Measurements from ENCODE around the gene SLC16A11.
"Not testable (repeated sequence)": the region's sequence is repeated elsewhere in the genome, so short reads cannot be mapped to it uniquely, and the experiment has no call there.

Gene SLC16A11

GRCh38 chr17:7043497-7044198, at the start of gene SLC16A11:
SLC16A11 (minus strand) TSS chr17:7044092; CDS start chr17:7043513, 579 bp downstream.
- DNase-seq (ENCODE audit: low read depth) = no peak

GRCh38 chr17:7091311-7092005, 47.6 kb upstream of the SLC16A11 start:
- DNase-seq (ENCODE audit: low read depth) = not testable (repeated sequence)

DNA sequence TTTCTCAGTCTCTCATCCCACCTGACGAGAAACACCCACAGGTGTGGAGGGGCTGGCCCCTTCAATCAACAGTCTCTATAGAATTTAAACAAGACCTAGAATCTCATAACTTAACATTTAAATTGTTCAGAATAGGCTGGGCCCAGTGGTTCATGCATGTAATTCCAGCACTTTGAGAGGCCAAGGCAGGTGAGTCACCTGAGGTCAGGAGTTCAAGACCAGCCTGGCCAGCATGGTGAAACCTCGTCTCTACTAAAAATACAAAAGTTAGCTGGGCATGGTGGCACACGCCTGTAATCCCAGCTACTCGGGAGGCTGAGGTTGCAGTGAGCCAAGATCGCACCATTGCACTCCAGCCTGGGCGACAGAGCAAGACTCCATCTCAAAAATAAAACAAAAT, 45.7 kb upstream of the SLC16A11 start:
- DNase-seq (ENCODE audit: low read depth) = not testable (repeated sequence)

DNA sequence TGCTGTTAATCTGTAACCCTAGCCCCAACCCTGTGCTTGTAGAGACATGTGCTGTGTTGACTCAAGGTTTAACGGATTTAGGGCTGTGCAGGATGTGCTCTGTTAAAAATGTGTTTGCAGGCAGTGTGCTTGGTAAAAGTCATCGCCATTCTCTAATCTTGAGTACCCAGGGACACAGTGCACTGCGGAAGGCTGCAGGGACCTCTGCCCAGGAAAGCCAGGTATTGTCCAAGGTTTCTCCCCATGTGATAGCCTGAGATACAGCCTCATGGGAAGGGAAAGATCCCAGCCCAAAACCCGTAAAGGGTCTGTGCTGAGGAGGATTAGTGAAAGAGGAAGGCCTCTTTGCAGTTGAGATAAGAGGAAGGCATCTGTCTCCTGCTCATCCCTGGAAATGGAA, 44.5 kb upstream of the SLC16A11 start:
- DNase-seq (ENCODE audit: low read depth) = not testable (repeated sequence)

GRCh38 chr17:7084088-7084487, 40.2 kb upstream of the SLC16A11 start:
- no peak for DNase-seq (ENCODE audit: low read depth)

- DNase-seq (ENCODE audit: low read depth) = no peak
These were observed 39.7 kb upstream of the SLC16A11 start for GRCh38 chr17:7083592-7083991.

DNA sequence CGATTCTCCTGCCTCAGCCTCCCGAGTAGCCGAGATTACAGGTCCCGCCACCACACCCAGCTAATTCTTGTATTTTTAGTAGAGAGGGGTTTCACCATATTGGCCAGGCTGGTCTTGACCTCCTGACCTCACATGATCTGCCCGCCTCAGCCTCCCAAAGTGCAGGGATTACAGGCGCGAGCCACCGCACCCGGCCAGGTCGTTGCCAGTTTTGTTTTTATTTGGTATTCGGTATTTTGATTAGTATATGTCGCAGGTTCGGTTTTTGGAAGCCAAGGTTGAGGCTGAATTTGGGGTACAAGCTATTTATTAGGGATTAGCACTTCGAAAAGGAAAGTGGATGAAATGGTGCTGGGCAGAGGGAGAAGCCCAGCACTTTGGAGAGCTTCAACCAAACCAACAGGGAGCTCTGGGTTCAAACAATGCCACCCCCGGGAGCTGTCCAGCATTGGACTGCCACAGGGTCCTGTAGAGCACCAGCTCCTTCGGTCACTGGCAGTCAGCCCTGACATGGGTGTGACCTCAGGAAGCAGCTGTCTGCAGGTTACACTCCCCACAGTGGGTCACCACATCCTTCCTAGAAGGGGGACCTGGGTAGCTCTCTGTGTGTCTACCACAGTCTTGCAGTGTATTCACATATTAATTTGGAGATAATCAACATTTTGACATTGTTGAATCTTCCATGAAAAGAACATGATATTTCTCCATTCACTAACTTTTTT, 37.6 kb upstream of the SLC16A11 start:
- DNase-seq (ENCODE audit: low read depth) = no peak

- DNase-seq (ENCODE audit: low read depth) = no peak
These were observed 36.7 kb upstream of the SLC16A11 start for GRCh38 chr17:7080456-7081041.

GRCh38 chr17:7079581-7080455, 35.9 kb upstream of the SLC16A11 start, which contains the start of gene CLEC10A:
CLEC10A (minus strand) TSS chr17:7080251; CDS start chr17:7078812, 1,439 bp downstream.
- DNase-seq (ENCODE audit: low read depth) = no peak

- no peak for DNase-seq (ENCODE audit: low read depth)
These were observed 34.8 kb upstream of the SLC16A11 start for GRCh38 chr17:7078711-7079110.

- no peak for DNase-seq (ENCODE audit: low read depth)
These were observed 34.1 kb upstream of the SLC16A11 start for GRCh38 chr17:7077911-7078546.

- no peak for DNase-seq (ENCODE audit: low read depth)
These were observed 31.0 kb upstream of the SLC16A11 start for GRCh38 chr17:7074931-7075330.

DNA sequence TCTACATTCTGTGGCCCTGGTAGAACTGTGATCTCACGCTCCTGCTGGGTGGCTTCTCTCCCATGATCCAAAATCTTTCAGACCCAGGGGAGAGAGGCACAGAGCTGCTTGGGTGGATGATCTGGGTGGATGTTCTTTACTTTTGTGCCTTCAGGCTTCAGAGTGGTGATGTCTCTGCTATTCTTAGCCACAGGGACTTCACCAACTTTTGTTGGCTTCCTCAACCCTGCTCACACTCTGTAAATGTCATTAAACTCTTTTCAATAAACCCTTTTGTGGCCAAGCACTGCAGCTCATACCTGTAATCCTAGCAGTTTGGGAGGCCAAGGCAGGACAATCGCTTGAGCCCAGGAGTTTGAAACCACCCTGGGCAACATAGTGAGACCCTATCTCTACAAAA, 28.5 kb upstream of the SLC16A11 start:
- no peak for DNase-seq (ENCODE audit: low read depth)

DNA sequence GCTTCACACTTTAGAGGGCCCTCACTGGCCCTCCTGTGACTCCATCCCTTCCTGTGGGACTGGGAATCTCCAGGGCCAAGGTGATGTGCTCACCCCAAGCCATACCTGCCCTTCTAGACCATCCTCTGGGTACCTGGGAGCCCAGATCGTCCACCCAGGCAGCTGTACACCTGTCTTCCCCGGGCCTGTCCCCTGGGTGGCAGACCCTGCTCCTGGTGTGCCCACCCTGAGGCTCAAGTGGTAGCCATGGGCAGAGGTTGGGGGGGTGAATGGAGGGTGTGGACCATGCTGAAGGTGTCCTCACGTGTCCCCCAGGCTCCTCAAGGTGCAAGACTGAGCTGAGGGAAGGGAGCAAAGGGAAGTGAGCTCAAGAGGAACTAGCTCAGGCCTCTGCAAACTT, 26.8 kb upstream of the SLC16A11 start:
- no peak for DNase-seq (ENCODE audit: low read depth)

DNA sequence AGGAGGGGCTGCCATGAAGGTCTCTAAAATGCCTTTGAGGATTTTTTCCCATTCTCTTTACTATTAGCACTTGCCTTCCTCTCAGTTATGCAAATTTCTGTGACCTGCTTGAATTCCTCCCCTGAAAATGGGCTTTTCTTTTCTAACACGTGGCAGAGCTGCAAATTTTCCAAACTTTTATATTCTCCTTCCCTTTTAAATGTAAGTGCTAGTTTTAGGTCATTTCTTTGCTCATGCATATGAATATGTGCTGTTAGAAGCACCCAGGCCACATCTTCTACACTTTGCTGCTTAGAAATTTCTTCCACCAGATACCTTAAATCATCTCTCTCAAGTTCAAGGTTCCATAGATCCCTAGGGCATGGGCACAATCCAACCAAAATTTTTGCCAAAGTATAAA, 24.4 kb upstream of the SLC16A11 start:
- no peak for DNase-seq (ENCODE audit: low read depth)

- DNase-seq (ENCODE audit: low read depth) = no peak
These were observed 23.3 kb upstream of the SLC16A11 start for GRCh38 chr17:7067198-7067597.

- no peak for DNase-seq (ENCODE audit: low read depth)
These were observed 20.4 kb upstream of the SLC16A11 start for GRCh38 chr17:7064261-7064660.

DNA sequence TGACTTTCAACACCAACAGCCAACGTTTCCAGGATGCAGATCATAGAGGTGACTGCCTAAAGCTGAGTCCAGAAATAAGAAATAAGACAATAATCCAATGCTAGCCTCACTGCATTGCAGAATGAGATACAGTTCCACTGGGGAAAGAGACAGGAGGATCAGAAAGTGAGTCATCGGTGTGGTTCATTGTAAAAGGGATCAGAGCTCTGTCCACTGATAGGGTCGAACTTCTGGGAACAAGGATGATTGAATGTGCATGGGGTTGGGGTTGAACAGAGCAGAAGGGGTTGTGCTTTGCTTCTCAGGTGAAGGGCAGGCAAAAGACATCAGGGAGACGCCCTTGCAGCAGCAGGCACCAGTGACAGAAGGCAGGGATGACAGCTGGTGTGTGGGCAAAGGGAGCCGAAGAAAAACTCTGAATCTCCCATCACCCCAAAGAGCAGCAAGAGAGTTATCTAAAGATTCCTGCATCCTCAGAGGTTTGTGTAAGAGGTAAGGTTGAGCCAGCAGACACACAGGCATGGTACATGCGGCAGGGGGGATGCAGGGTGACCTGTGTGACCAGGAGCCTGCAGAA, 19.7 kb upstream of the SLC16A11 start:
- no peak for DNase-seq (ENCODE audit: low read depth)

GRCh38 chr17:7060165-7060891, 16.4 kb upstream of the SLC16A11 start:
- DNase-seq (ENCODE audit: low read depth) = no peak

All from GM04504 (cell line).